OCI-LY3 (cell line): ENCODE measurements around the gene CNIH4.

Experiments used
- EZH2phosphoT487 ChIP-seq: fragments of 200-600 bp; shearing (Covaris generic); IDR thresholded peaks from 2 replicates; pipeline ENCODE4 v1.6.1; 2018; ENCODE audit warnings: antibody characterized with exemption, mixed run types, low read depth
- TF ChIP-seq, protein P1 (sequence below): fragments of 200-600, 300-600 bp; sonication (generic); IDR thresholded peaks from 2 replicates; pipeline ENCODE4 v1.5.1; 2014; ENCODE audit warnings: antibody characterized with exemption, low read length, low read depth

- TF ChIP-seq, protein P1, sequence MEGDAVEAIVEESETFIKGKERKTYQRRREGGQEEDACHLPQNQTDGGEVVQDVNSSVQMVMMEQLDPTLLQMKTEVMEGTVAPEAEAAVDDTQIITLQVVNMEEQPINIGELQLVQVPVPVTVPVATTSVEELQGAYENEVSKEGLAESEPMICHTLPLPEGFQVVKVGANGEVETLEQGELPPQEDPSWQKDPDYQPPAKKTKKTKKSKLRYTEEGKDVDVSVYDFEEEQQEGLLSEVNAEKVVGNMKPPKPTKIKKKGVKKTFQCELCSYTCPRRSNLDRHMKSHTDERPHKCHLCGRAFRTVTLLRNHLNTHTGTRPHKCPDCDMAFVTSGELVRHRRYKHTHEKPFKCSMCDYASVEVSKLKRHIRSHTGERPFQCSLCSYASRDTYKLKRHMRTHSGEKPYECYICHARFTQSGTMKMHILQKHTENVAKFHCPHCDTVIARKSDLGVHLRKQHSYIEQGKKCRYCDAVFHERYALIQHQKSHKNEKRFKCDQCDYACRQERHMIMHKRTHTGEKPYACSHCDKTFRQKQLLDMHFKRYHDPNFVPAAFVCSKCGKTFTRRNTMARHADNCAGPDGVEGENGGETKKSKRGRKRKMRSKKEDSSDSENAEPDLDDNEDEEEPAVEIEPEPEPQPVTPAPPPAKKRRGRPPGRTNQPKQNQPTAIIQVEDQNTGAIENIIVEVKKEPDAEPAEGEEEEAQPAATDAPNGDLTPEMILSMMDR = no peak
- TF ChIP-seq EZH2phosphoT487 = no peak
Measured at GRCh38 chr1:224375059-224375458, 18.4 kb downstream of the CNIH4 start.
